Neuronal stem cell (in vitro differentiated cells): ENCODE results near the gene TMEM164.
"Not testable (repeated sequence)": the region's sequence is repeated elsewhere in the genome, so short reads cannot be mapped to it uniquely, and the experiment has no call there.

Experiments
- DNase-seq: peaks from one replicate; pipeline ENCODE4 v3.0.0-alpha.2; 2013; ENCODE audit warnings: low spot score
- H2AFZ ChIP-seq: one replicate; pipeline ENCODE4 v1.6.1; 2013; ENCODE audit warnings: mild to moderate bottlenecking, low read length, inconsistent platforms
- H2AK5ac ChIP-seq: 2 replicates; pipeline ENCODE4 v1.6.1; 2013; ENCODE audit warnings: low read depth, mild to moderate bottlenecking, inconsistent platforms, low read length, moderate library complexity, mixed read lengths
- H2BK120ac ChIP-seq: 2 replicates; pipeline ENCODE4 v1.6.1; 2013; ENCODE audit warnings: low read depth, mild to moderate bottlenecking, inconsistent platforms, low read length, moderate library complexity, mixed read lengths
- H2BK12ac ChIP-seq: one replicate; pipeline ENCODE4 v1.6.1; 2013; ENCODE audit warnings: low read length, inconsistent platforms
- H2BK15ac ChIP-seq: 2 replicates; pipeline ENCODE4 v1.6.1; 2013; ENCODE audit warnings: mild to moderate bottlenecking, low read length, inconsistent platforms, mixed read lengths
- H2BK5ac ChIP-seq: one replicate; pipeline ENCODE4 v1.6.1; 2013; ENCODE audit warnings: inconsistent platforms, mild to moderate bottlenecking, low read length, moderate library complexity
- H3K14ac ChIP-seq: one replicate; pipeline ENCODE4 v1.6.1; 2013; ENCODE audit warnings: low read length, inconsistent platforms
- H3K18ac ChIP-seq: 2 replicates; pipeline ENCODE4 v1.6.1; 2013; ENCODE audit warnings: low read length, inconsistent platforms
- H3K23ac ChIP-seq: 2 replicates; pipeline ENCODE4 v1.6.1; 2013; ENCODE audit warnings: low read depth, mild to moderate bottlenecking, mixed read lengths, low read length, inconsistent platforms; ENCODE audit not compliant: poor library complexity
- H3K27ac ChIP-seq: replicated peaks from 3 replicates; pipeline ENCODE4 v1.5.1; 2013; ENCODE audit warnings: low read length, inconsistent platforms
- H3K27me3 ChIP-seq, 3 experiments: 2 replicates each; pipeline ENCODE4 v1.6.1; 2013; ENCODE audit warnings: low read length in 3 of 3, mild to moderate bottlenecking in 2 of 3, inconsistent platforms in 1 of 3, low read depth in 1 of 3, mixed read lengths in 1 of 3, moderate library complexity in 1 of 3; ENCODE audit not compliant: control insufficient read depth in 3 of 3, insufficient read depth in 3 of 3
- H3K36me3 ChIP-seq, 2 donors: replicated peaks in 1 of 2; 2 replicates each; pipeline ENCODE4 v1.6.1; 2013; ENCODE audit warnings: low read length in 2 of 2; ENCODE audit not compliant: control insufficient read depth in 2 of 2, insufficient read depth in 2 of 2
- H3K4ac ChIP-seq: 2 replicates; pipeline ENCODE4 v1.6.1; 2013; ENCODE audit warnings: inconsistent platforms, mild to moderate bottlenecking, low read length, moderate library complexity
- H3K4me1 ChIP-seq, 2 donors: 1 replicate in 1 of 2; 2 replicates in 1 of 2; pipeline ENCODE4 v1.6.1; 2013; ENCODE audit warnings: low read length in 2 of 2, low read depth in 1 of 2; ENCODE audit not compliant: control insufficient read depth in 2 of 2, insufficient read depth in 1 of 2
- H3K4me2 ChIP-seq: one replicate; pipeline ENCODE4 v1.6.1; 2013; ENCODE audit warnings: mild to moderate bottlenecking, low read length, inconsistent platforms; ENCODE audit not compliant: insufficient read depth, poor library complexity, severe bottlenecking
- H3K4me3 ChIP-seq, 2 donors: 2 replicates each; pipeline ENCODE4 v1.5.1; 2013; ENCODE audit warnings: low read length in 2 of 2, mild to moderate bottlenecking in 2 of 2, inconsistent platforms in 1 of 2, moderate library complexity in 1 of 2
- H3K79me1 ChIP-seq: one replicate; pipeline ENCODE4 v1.6.1; 2013; ENCODE audit warnings: low read depth, mild to moderate bottlenecking, inconsistent platforms, low read length, moderate library complexity
- H3K9ac ChIP-seq: one replicate; pipeline ENCODE4 v1.6.1; 2013; ENCODE audit warnings: mild to moderate bottlenecking, low read depth, low read length, inconsistent platforms; ENCODE audit not compliant: poor library complexity
- H3K9me3 ChIP-seq, 2 donors: replicated peaks in 1 of 2; 2 replicates each; pipeline versions ENCODE3 to v1.6.1; 2013; ENCODE audit warnings: low read length in 2 of 2, mild to moderate bottlenecking in 2 of 2, inconsistent platforms in 1 of 2, low read depth in 1 of 2, mixed read lengths in 1 of 2, moderate library complexity in 1 of 2; ENCODE audit not compliant: control insufficient read depth in 2 of 2, insufficient read depth in 1 of 2
- H4K8ac ChIP-seq: one replicate; pipeline ENCODE4 v1.6.1; 2013; ENCODE audit warnings: low read depth, mild to moderate bottlenecking, inconsistent platforms, low read length, moderate library complexity
- H4K91ac ChIP-seq: one replicate; pipeline ENCODE4 v1.6.1; 2013; ENCODE audit warnings: low read length, low read depth, mild to moderate bottlenecking, inconsistent platforms; ENCODE audit not compliant: poor library complexity
- WGBS, 2 donors: extraction: QIAGEN DNeasy Blood & Tissue Kit; methylation state at CpG; one replicate each; pipeline ENCODE4 v1.1.7; 2013; ENCODE audit warnings: missing lambda C conversion rate in 2 of 2, mixed read lengths in 1 of 2; ENCODE audit not compliant: insufficient read length in 2 of 2, insufficient replicate concordance in 1 of 2; ENCODE audit errors: extremely low coverage in 2 of 2; 5-methylcytosine and 5-hydroxymethylcytosine counted together

Gene TMEM164

DNA sequence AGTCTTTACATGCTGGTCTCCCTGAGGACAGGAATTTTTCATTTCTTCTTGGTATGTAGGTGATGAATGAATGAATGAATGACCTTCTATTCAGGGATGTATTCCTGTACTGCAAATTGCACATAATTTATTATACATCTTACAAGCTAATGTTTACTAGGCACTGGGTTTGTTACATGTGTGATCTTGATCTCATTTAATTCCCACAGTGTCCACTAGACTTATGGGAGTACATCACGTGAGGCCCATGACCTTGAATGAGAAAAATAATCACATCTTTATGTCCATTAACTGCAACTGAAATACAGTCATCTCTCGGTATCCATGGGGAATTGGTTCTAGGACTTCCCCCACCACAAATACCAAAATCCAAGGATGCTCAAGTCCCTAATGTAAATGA lies 150.3 kb downstream of the TMEM164 start:
- H2BK120ac ChIP-seq: no peak overlapping the region
- H2BK12ac ChIP-seq: no peak overlapping the region
- no peak for DNase-seq
- no CpG with 5 or more reads among the region's 2 CpGs for WGBS, 2 donors
- H3K4me2 ChIP-seq: no peak overlapping the region
- no peak overlapping the region for H2BK5ac ChIP-seq
- H3K4ac ChIP-seq: no peak overlapping the region
- no peak overlapping the region for H4K91ac ChIP-seq
- H3K36me3 ChIP-seq: peaks cover 0 to 4% of the 10 kb centered on the region in 2 donors
- no peak overlapping the region for H2BK15ac ChIP-seq
- H2AK5ac ChIP-seq: no peak overlapping the region
- no peak overlapping the region for H2AFZ ChIP-seq
- no peak overlapping the region for H3K18ac ChIP-seq
- H3K79me1 ChIP-seq: no peaks in the 10 kb centered on the region
- no peaks in the 10 kb centered on the region for H3K4me1 ChIP-seq
- H3K4me3 ChIP-seq: no peak overlapping the region
- no peak overlapping the region for H3K9ac ChIP-seq
- no peak overlapping the region for H3K23ac ChIP-seq
- H4K8ac ChIP-seq: no peak overlapping the region
- no peaks in the 10 kb centered on the region for H3K9me3 ChIP-seq
- no peak overlapping the region for H3K14ac ChIP-seq
- H3K27ac ChIP-seq: no peak overlapping the region
- no peaks in the 10 kb centered on the region for H3K27me3 ChIP-seq

DNA sequence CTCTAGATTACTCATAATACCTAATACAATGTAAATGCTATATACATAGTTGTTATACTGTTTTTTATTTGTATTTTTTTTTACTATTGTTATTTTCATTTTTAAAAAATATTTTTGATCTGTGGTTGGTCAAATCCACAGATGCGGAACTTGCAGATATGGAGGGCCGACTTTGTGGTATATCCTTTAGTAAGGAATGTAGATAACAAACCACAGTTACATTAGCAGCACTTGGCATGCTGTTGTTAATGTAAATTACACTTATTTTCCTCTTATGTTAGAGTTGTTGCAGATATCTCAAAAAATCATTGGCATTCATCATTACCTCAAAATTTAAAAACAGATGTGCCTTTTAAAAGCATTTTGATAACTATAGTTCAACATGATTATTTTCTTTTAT lies 151.0 kb downstream of the TMEM164 start:
- Histone ChIP-seq H3K79me1 (no peaks in the 10 kb centered on the region), H2AK5ac (no peak overlapping the region), H3K18ac (no peak overlapping the region), H4K8ac (no peak overlapping the region), H3K27ac (no peak overlapping the region), H3K27me3 (no peaks in the 10 kb centered on the region), H4K91ac (no peak overlapping the region), H3K9me3 (no peaks in the 10 kb centered on the region), H2AFZ (no peak overlapping the region), H3K4me2 (no peak overlapping the region), H3K9ac (no peak overlapping the region), H3K4me1 (no peaks in the 10 kb centered on the region), H2BK12ac (no peak overlapping the region), H2BK5ac (no peak overlapping the region), H3K14ac (no peak overlapping the region), H3K36me3 (peaks cover 0 to 4% of the 10 kb centered on the region in 2 donors), H3K4ac (no peak overlapping the region), H2BK15ac (no peak overlapping the region), H3K23ac (no peak overlapping the region), H3K4me3 (no peak overlapping the region), H2BK120ac (no peak overlapping the region)
- DNase-seq: no peak
- no CpG with 5 or more reads among the region's 2 CpGs for WGBS, 2 donors

DNA sequence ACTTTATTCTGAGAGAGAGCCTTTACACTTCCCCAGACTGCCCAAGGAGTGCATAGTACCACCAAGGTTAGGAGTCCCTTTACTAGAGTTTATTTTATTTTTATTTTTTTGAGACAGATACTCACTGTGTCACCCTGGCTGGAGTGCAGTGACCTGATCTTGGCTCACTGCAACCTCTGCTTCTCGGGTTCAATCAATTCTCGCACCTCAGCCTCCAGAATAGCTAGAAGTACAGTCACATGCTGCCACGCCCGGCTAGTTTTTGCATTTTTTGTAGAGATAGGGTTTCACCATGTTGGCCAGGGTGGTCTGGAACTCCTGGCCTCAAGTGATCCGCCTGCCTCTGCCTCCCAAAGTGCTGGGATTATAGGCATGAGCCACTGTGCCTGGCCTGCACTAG lies 151.4 kb downstream of the TMEM164 start:
- H3K18ac ChIP-seq: not testable (repeated sequence)

DNA sequence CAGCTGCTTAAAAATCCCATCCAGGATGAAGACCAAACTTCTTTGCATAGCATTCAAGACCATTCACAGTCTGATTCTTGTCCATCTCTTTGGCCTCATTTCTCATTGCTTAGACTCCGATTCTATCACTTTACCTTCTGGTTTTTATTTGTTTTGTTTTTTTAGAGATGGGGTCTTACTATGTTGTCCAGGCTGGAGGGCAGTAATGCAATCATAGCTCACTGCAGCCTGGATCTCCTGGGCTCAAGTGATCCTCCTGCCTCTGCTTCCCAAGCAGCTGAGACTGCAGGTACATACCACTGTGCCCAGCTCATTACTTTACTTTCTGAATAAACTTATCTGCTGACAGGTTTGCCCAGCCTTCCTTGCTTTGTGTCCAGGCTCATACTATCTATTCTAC lies 152.8 kb downstream of the TMEM164 start:
- Histone ChIP-seq H2BK15ac (no peak overlapping the region), H2BK12ac (no peak overlapping the region), H3K79me1 (no peaks in the 10 kb centered on the region), H3K4ac (no peak overlapping the region), H3K27ac (no peak overlapping the region), H3K23ac (no peak overlapping the region), H4K91ac (no peak overlapping the region), H2AK5ac (no peak overlapping the region), H3K4me3 (no peak overlapping the region), H3K14ac (no peak overlapping the region), H3K4me1 (peaks cover 0 to under 1% of the 10 kb centered on the region in 2 donors), H3K9me3 (no peaks in the 10 kb centered on the region), H3K36me3 (peaks cover 0 to 4% of the 10 kb centered on the region in 2 donors), H3K9ac (no peak overlapping the region), H2AFZ (no peak overlapping the region), H3K4me2 (no peak overlapping the region), H2BK5ac (no peak overlapping the region), H3K18ac (no peak overlapping the region), H4K8ac (no peak overlapping the region), H2BK120ac (no peak overlapping the region), H3K27me3 (no peaks in the 10 kb centered on the region)
- no CpG with 5 or more reads among the region's 1 CpG for WGBS, 2 donors
- DNase-seq: no peak

More for the DNA sequence above, 151.4 kb downstream of the TMEM164 start:
- H2AK5ac ChIP-seq, H3K4me2 ChIP-seq, H4K91ac ChIP-seq, H3K23ac ChIP-seq, H3K4ac ChIP-seq, H3K9me3 ChIP-seq, H2BK5ac ChIP-seq, H2BK12ac ChIP-seq, H2BK15ac ChIP-seq, H3K36me3 ChIP-seq, H3K79me1 ChIP-seq, H3K14ac ChIP-seq, H3K9ac ChIP-seq, DNase-seq, H4K8ac ChIP-seq, H3K27ac ChIP-seq, H2BK120ac ChIP-seq, H3K4me3 ChIP-seq, H3K4me1 ChIP-seq, H3K27me3 ChIP-seq, H2AFZ ChIP-seq: not testable (repeated sequence)
- no CpG with 5 or more reads among the region's 5 CpGs for WGBS, 2 donors
